Keratinocyte (primary cell): Measurements from ENCODE around the gene OR56A5. TPM values are rescaled to one million over a fixed set of nuclear protein-coding genes. Genes with fewer than 3 reads are reported as not detected.

Experiments used
- DNase-seq: peaks from one replicate; pipeline ENCODE4 v3.0.0-alpha.2; 2011; ENCODE audit warnings: low read depth, missing footprints, low spot score
- FAIRE-seq: peaks from 2 replicates; lab custom pipeline; 2011; peaks lifted over from hg19 to GRCh38; lab: Jason Lieb, UNC
- H2AFZ ChIP-seq: 2 replicates; pipeline ENCODE4 v1.6.0; 2012; ENCODE audit warnings: low read length, control low read depth, inconsistent platforms; ENCODE audit not compliant: control insufficient read depth
- H3K27ac ChIP-seq: 2 replicates; pipeline ENCODE4 v1.5.1; 2011; ENCODE audit warnings: low read length; ENCODE audit not compliant: control insufficient read depth, insufficient read depth
- H3K27me3 ChIP-seq: 3 replicates; pipeline ENCODE4 v1.6.0; 2011; ENCODE audit warnings: low read length; ENCODE audit not compliant: control insufficient read depth, insufficient read depth; ENCODE audit errors: extremely low read depth
- H3K36me3 ChIP-seq, 2 experiments: 2 replicates in 1 of 2; 3 replicates in 1 of 2; pipeline ENCODE4 v1.5.1; 2011; ENCODE audit warnings: low read length in 2 of 2, mild to moderate bottlenecking in 1 of 2; ENCODE audit not compliant: control insufficient read depth in 2 of 2, insufficient read depth in 2 of 2; ENCODE audit errors: extremely low read depth in 1 of 2
- H3K4me1 ChIP-seq: 3 replicates; pipeline ENCODE4 v1.5.1; 2011; ENCODE audit warnings: low read length; ENCODE audit not compliant: control insufficient read depth, insufficient read depth; ENCODE audit errors: extremely low read depth
- H3K4me2 ChIP-seq: 3 replicates; pipeline ENCODE4 v1.6.0; 2011; ENCODE audit warnings: low read depth, low read length; ENCODE audit not compliant: control insufficient read depth, insufficient read depth; ENCODE audit errors: extremely low read depth
- H3K4me3 ChIP-seq, 3 experiments: fragments of 200-600 bp in 1 of 3; sonication (generic) in 1 of 3; 2 replicates in 2 of 3; 3 replicates in 1 of 3; pipeline ENCODE4 v1.5.1; 2011 to 2016; ENCODE audit warnings: low read length in 3 of 3, mild to moderate bottlenecking in 3 of 3, control low read depth in 2 of 3, inconsistent platforms in 1 of 3, low read depth in 1 of 3, mixed read lengths in 1 of 3, mixed run types in 1 of 3, moderate library complexity in 1 of 3; ENCODE audit not compliant: control insufficient read depth in 2 of 3, insufficient read depth in 2 of 3; ENCODE audit errors: extremely low read depth in 1 of 3
- H3K79me2 ChIP-seq: 2 replicates; pipeline ENCODE4 v1.6.0; 2012; ENCODE audit warnings: low read length; ENCODE audit not compliant: control insufficient read depth, insufficient read depth
- H3K9ac ChIP-seq: 3 replicates; pipeline ENCODE4 v1.6.0; 2011; ENCODE audit warnings: low read length; ENCODE audit not compliant: control insufficient read depth, insufficient read depth; ENCODE audit errors: extremely low read depth
- H3K9me1 ChIP-seq: 3 replicates; pipeline ENCODE4 v1.6.0; 2011; ENCODE audit warnings: low read length; ENCODE audit not compliant: control insufficient read depth, insufficient read depth; ENCODE audit errors: extremely low read depth
- H3K9me3 ChIP-seq: 2 replicates; pipeline ENCODE4 v1.5.1; 2012; ENCODE audit warnings: low read depth, low read length; ENCODE audit not compliant: control insufficient read depth
- H4K20me1 ChIP-seq: 3 replicates; pipeline ENCODE4 v1.6.0; 2011; ENCODE audit warnings: low read length; ENCODE audit not compliant: control insufficient read depth, insufficient read depth; ENCODE audit errors: extremely low read depth
- CTCF ChIP-seq, 3 experiments: IDR thresholded peaks in 1 of 3; conservative IDR thresholded peaks in 1 of 3; optimal IDR thresholded peaks in 1 of 3; 2 replicates in 2 of 3; 3 replicates in 1 of 3; pipeline versions ENCODE3 to v1.5.1; 2011; ENCODE audit warnings: low read length in 3 of 3, mild to moderate bottlenecking in 3 of 3, moderate library complexity in 2 of 3, control low read depth in 1 of 3, inconsistent platforms in 1 of 3; ENCODE audit not compliant: insufficient read depth in 2 of 3; ENCODE audit errors: extremely low read depth in 1 of 3
- EZH2 ChIP-seq: IDR thresholded peaks from one replicate; pipeline ENCODE4 v1.6.1; 2012; ENCODE audit warnings: inconsistent platforms, mild to moderate bottlenecking, low read length, moderate library complexity
- dilution Hi-C: fragments of 300-500 bp; cut with MboI; formaldehyde crosslinking; loops from one replicate; pipeline ENCODE4 v1.7.0; 2020; ENCODE audit warnings: low sequenced_read_pairs; ENCODE audit not compliant: extremely low pct_ligation_motif_present
- polyA plus RNA-seq, 5 experiments: library from polyadenylated mRNA; depleted of rRNA in 3 of 5; stranded (reverse) in 3 of 5; stranded (forward) in 1 of 5; unstranded in 1 of 5; fragments of >200 nt; gene quantifications; 1 replicate in 1 of 5; 2 replicates in 3 of 5; 3 replicates in 1 of 5; pipeline versions ENCODE4 v1.2.1 to v1.2.3, GENCODE V29; 2011 to 2012; ENCODE audit warnings: missing spikeins in 2 of 5, low read depth in 1 of 5, low replicate concordance in 1 of 5

The OR56A5 gene
- polyA plus RNA-seq, 1 donor (not counting 4 experiments of a cell fraction or from before 2014, with no cell fraction given) = not detected

GRCh38 chr11:5933116-5933515 is 35.2 kb downstream of the OR56A5 start:
- H3K27ac ChIP-seq = no peak overlapping the region
- FAIRE-seq (no peak), DNase-seq (no peak)
- no peaks in the 10 kb centered on the region for H3K4me1 ChIP-seq
- H3K9me1 ChIP-seq = no peaks in the 10 kb centered on the region
- no peaks in the 10 kb centered on the region for H3K27me3 ChIP-seq
- dilution Hi-C loops = no loop called here
- no peaks in the 10 kb centered on the region for H4K20me1 ChIP-seq
- no peaks in the 10 kb centered on the region for H3K79me2 ChIP-seq
- TF ChIP-seq EZH2 (no peak), CTCF (optimal IDR thresholded peaks at IDR 0.05 in 1 of 3, IDR thresholded peaks at IDR 0.05 in 1 of 3, conservative IDR thresholded peaks at IDR 0.05 in 1 of 3; ENCODE audit: extremely low read depth in 1 of 3, insufficient read depth in 2 of 3, low read length in 3 of 3) (no peak)
- no peak overlapping the region for H2AFZ ChIP-seq
- no peak overlapping the region for H3K4me2 ChIP-seq
- peaks cover 2% of the 10 kb centered on the region for H3K9me3 ChIP-seq
- no peak overlapping the region for H3K9ac ChIP-seq
- no peak overlapping the region for H3K4me3 ChIP-seq
- no peaks in the 10 kb centered on the region for H3K36me3 ChIP-seq

- no peaks in the 10 kb centered on the region for H3K27me3 ChIP-seq
- no peaks in the 10 kb centered on the region for H4K20me1 ChIP-seq
- dilution Hi-C loops = no loop called here
- no peaks in the 10 kb centered on the region for H3K4me1 ChIP-seq
- no peaks in the 10 kb centered on the region for H3K36me3 ChIP-seq
- H3K9me1 ChIP-seq = no peaks in the 10 kb centered on the region
- peaks cover 2% of the 10 kb centered on the region for H3K9me3 ChIP-seq
- H2AFZ ChIP-seq = no peak overlapping the region
- H3K79me2 ChIP-seq = no peaks in the 10 kb centered on the region
- no peak overlapping the region for H3K27ac ChIP-seq
- H3K4me3 ChIP-seq = no peak overlapping the region
- FAIRE-seq = no peak
- TF ChIP-seq EZH2 (no peak), CTCF (optimal IDR thresholded peaks at IDR 0.05 in 1 of 3, IDR thresholded peaks at IDR 0.05 in 1 of 3, conservative IDR thresholded peaks at IDR 0.05 in 1 of 3; ENCODE audit: extremely low read depth in 1 of 3, insufficient read depth in 2 of 3, low read length in 3 of 3) (no peak)
- no peak for DNase-seq
- H3K9ac ChIP-seq = no peak overlapping the region
- H3K4me2 ChIP-seq = no peak overlapping the region
Measured at GRCh38 chr11:5932671-5933070, 35.6 kb downstream of the OR56A5 start.
